IPS-18a (cell line): ENCODE results near the gene BTG1.
"Not testable (repeated sequence)": the region's sequence is repeated elsewhere in the genome, so short reads cannot be mapped to it uniquely, and the experiment has no call there.

Source experiments
- H3K27ac ChIP-seq: one replicate; pipeline ENCODE4 v1.5.1; 2013; ENCODE audit warnings: low read length
- H3K27me3 ChIP-seq: one replicate; pipeline ENCODE4 v1.6.1; 2013; ENCODE audit warnings: mild to moderate bottlenecking, low read length; ENCODE audit not compliant: control insufficient read depth, insufficient read depth
- H3K36me3 ChIP-seq: one replicate; pipeline ENCODE4 v1.6.1; 2013; ENCODE audit warnings: low read depth, low read length; ENCODE audit not compliant: control insufficient read depth
- H3K4me1 ChIP-seq: one replicate; pipeline ENCODE4 v1.6.1; 2013; ENCODE audit warnings: low read depth, low read length; ENCODE audit not compliant: control insufficient read depth
- H3K4me3 ChIP-seq: one replicate; pipeline ENCODE4 v1.5.1; 2013; ENCODE audit warnings: low read length
- H3K9ac ChIP-seq: one replicate; pipeline ENCODE4 v1.6.1; 2013; ENCODE audit warnings: mild to moderate bottlenecking, low read length, moderate library complexity
- H3K9me3 ChIP-seq: one replicate; pipeline ENCODE4 v1.6.1; 2013; ENCODE audit warnings: low read depth, low read length; ENCODE audit not compliant: control insufficient read depth

Gene BTG1

DNA sequence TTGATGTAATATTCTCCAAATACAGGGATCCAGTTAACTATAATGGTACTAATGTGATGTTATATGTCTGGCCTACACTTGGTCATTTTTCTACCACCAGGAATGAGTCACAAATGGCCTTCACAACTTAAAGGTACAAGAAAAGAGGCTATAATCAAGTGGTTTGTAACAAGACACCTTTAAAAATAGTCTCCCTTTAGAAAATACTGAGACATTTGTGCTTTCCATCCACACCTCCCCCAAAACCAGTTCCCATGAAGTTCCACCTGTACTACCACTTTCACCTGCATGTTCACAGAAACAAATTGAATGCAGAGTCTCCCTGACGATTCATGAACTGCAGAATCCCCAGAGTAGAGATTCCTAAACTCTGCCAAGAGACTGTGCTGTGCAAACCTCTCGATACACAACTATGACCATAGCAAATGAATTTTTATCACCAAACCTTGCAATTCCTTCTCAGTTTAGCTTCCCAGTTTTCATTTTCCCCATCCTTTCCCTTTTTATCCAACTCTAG lies 6.0 kb downstream of the BTG1 start:
- Histone ChIP-seq H3K9me3 (no peaks in the 10 kb centered on the region), H3K27ac (peak overlapping the region; percentile 19), H3K36me3 (peaks cover 28% of the 10 kb centered on the region), H3K4me3 (peak overlapping the region; percentile 73), H3K27me3 (no peaks in the 10 kb centered on the region), H3K4me1 (peaks cover 65% of the 10 kb centered on the region), H3K9ac (peak overlapping the region; percentile 15)

- peaks cover 25% of the 10 kb centered on the region for H3K36me3 ChIP-seq
- H3K9ac ChIP-seq, result no peak overlapping the region
- no peaks in the 10 kb centered on the region for H3K27me3 ChIP-seq
- H3K9me3 ChIP-seq, result no peaks in the 10 kb centered on the region
- peak overlapping the region; percentile 73 for H3K4me3 ChIP-seq
- no peak overlapping the region for H3K27ac ChIP-seq
- H3K4me1 ChIP-seq, result peaks cover 71% of the 10 kb centered on the region
Measured at GRCh38 chr12:92138626-92139025, 7.0 kb downstream of the BTG1 start.

DNA sequence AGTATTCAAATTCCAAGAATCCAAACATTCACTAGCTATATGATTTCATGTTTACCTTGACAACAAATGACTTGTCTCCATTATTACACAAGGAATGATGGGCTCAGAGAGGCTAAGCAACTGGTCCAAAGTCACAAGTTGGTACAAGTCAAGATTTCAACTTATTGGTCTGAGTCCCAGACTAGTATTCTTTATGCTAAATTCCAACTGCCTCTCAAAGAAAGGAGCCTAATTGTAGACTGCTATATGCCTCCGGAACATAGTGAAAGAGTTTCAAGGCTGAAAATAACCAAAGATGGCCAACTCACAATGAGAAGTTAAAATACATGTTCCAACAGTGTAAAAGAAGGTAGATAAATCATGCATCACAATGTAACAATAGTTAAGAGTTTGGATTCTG lies 7.5 kb downstream of the BTG1 start:
- Histone ChIP-seq H3K27me3 (no peaks in the 10 kb centered on the region), H3K4me1 (peaks cover 67% of the 10 kb centered on the region), H3K36me3 (peaks cover 21% of the 10 kb centered on the region), H3K9ac (no peak overlapping the region), H3K27ac (no peak overlapping the region), H3K4me3 (peak overlapping the region; percentile 28), H3K9me3 (no peaks in the 10 kb centered on the region)

DNA sequence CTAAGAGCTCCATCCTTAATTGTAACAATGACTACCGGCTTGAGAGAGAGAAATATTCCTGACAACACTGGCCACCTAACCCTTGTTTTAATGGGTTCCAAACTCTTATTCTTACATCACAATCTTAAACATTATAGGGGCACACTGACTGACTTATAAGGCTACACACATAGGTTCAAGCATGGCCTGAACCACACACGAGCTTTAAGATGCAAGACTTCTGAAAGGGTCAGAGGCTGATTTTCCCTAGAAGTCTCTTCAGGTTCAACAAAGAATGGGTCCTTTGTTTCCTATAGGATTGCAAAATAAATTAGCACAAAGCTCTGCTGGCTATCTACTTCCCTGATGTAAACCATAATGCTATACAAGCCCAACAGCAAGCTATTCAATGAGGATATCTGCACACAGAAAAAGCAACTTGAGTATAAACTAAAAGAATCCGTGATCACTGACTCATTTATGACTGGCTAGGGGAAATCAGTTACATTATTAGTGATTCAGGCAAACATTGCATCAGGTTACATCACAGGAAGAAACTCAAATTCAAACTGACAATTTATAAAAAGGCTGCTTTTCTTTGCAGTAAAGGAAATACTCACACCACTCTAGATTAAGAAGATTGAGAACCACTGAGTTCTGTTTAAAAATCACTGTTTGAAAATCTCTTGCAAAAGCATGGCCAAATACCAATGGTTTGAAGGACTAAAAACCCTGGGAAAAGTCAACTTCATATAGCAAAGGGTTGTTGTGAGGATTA lies 8.5 kb downstream of the BTG1 start:
- no peaks in the 10 kb centered on the region for H3K9me3 ChIP-seq
- H3K9ac ChIP-seq, result peak overlapping the region; percentile 29
- peak overlapping the region; percentile 28 for H3K4me3 ChIP-seq
- no peaks in the 10 kb centered on the region for H3K27me3 ChIP-seq
- H3K36me3 ChIP-seq, result peaks cover 11% of the 10 kb centered on the region
- peak overlapping the region; percentile 40 for H3K27ac ChIP-seq
- H3K4me1 ChIP-seq, result peaks cover 58% of the 10 kb centered on the region

GRCh38 chr12:92136026-92136730 lies 9.5 kb downstream of the BTG1 start:
- H3K36me3 ChIP-seq, result peaks cover 10% of the 10 kb centered on the region
- H3K27ac ChIP-seq, result peak overlapping the region; percentile 4

DNA sequence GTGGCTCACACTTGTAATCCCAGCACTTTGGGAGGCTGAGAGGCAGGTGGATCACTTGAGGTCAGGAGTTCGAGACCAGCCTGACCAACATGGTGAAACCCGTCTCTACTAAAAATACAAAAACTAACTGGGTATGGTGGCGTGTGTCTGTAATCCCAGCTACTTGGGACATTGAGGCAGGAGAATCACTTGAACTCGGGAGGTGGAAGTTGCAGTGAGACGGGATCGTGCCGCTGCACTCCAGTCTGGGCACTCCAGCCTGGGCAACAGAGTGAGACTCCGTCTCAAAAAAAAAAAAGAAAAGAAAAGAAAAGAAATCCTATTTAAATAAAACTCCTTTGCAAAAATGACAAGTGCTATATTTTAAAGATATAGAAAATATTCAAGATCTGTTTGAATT lies 10.1 kb downstream of the BTG1 start:
- H3K9ac ChIP-seq, H3K27ac ChIP-seq, H3K9me3 ChIP-seq, H3K27me3 ChIP-seq, H3K4me3 ChIP-seq, H3K36me3 ChIP-seq: not testable (repeated sequence)
- H3K4me1 ChIP-seq, result peaks cover 60% of the 10 kb centered on the region

More at GRCh38 chr12:92136026-92136730, 9.5 kb downstream of the BTG1 start:
- no peak overlapping the region for H3K4me3 ChIP-seq
- H3K9me3 ChIP-seq, result no peaks in the 10 kb centered on the region
- H3K27me3 ChIP-seq, result no peaks in the 10 kb centered on the region
- H3K9ac ChIP-seq, result no peak overlapping the region
- H3K4me1 ChIP-seq, result peaks cover 58% of the 10 kb centered on the region

DNA sequence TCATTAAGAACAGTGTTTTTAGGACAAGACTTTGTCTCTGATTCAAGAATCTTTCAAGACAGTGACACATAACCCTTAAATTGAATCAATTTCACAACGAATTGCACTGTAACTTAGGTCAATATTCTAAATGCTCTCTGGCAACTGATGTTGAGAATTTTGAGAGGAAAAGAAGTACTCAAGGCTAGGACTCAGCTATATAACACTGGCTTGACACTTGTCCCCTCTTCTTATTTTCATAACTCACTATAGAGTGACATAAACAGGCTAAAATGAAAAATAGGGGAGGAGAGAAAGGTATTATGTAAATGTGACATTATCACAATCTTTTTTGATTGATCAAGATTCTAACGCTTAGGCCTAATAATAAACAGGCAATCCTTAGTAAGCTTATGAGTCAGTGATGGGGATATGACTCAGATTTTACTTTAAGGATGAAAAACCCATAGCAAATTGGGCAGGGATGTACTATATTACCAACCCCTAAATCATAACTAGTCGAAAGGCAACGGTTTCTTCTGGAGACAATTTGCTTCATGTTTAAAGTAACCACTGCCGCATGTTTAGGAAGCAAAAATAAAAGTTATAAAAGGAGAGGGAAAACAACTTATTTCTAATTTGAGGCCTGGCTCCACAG lies 10.9 kb downstream of the BTG1 start:
- no peak overlapping the region for H3K4me3 ChIP-seq
- H3K27ac ChIP-seq, result no peak overlapping the region
- no peaks in the 10 kb centered on the region for H3K27me3 ChIP-seq
- H3K36me3 ChIP-seq, result no peaks in the 10 kb centered on the region
- no peak overlapping the region for H3K9ac ChIP-seq
- H3K9me3 ChIP-seq, result no peaks in the 10 kb centered on the region
- H3K4me1 ChIP-seq, result peaks cover 55% of the 10 kb centered on the region

DNA sequence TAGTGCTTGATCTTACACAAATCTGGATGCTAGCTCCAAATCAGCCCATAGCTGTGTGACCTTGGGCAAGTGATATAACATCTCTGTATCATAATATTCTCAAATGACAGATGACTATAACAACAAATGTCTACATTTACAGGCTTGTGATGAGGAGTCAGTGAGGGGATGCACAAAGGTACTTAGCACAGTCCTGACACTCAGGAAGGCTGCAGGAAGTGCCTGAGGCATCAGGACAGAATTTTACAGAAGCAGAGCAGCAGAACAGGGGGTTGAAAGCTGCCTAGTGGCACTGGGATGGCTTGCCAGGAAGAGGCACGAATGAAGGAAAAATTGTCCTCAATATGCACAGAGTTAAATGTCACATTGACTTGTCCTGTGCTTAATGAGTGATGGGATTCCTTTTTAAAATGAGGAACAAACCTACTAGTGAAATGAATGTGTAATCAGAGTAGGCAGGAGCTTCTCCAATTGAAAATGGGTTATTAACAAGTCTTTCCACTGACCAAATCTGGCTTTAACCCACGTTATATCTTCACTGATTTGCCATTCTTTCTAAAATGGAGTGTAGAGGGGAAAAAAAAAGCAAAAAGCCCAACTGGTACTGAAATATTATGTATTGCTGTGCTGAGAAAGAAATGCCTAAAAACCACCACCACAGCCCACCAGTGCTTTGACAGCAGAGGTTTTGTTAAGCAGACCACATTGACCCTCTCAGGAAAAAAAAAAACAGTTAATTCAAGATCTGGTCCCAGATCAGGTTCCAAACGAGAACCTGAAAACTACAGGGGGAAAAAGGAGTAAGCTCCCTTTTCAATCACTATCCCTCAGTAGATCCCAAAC lies 11.6 kb downstream of the BTG1 start:
- no peak overlapping the region for H3K27ac ChIP-seq
- peaks cover 48% of the 10 kb centered on the region for H3K4me1 ChIP-seq
- no peaks in the 10 kb centered on the region for H3K9me3 ChIP-seq
- no peak overlapping the region for H3K9ac ChIP-seq
- no peaks in the 10 kb centered on the region for H3K27me3 ChIP-seq
- no peak overlapping the region for H3K4me3 ChIP-seq
- H3K36me3 ChIP-seq, result no peaks in the 10 kb centered on the region

- Histone ChIP-seq H3K9me3 (no peaks in the 10 kb centered on the region), H3K36me3 (no peaks in the 10 kb centered on the region), H3K9ac (no peak overlapping the region), H3K4me3 (no peak overlapping the region), H3K27me3 (no peaks in the 10 kb centered on the region), H3K27ac (no peak overlapping the region), H3K4me1 (peaks cover 43% of the 10 kb centered on the region)
Measured at GRCh38 chr12:92133171-92133570, 12.5 kb downstream of the BTG1 start.

- Histone ChIP-seq H3K4me3 (no peak overlapping the region), H3K9ac (no peak overlapping the region), H3K4me1 (peaks cover 34% of the 10 kb centered on the region), H3K27ac (no peak overlapping the region), H3K9me3 (no peaks in the 10 kb centered on the region), H3K27me3 (no peaks in the 10 kb centered on the region), H3K36me3 (no peaks in the 10 kb centered on the region)
Measured at GRCh38 chr12:92132288-92132687, 13.4 kb downstream of the BTG1 start.

DNA sequence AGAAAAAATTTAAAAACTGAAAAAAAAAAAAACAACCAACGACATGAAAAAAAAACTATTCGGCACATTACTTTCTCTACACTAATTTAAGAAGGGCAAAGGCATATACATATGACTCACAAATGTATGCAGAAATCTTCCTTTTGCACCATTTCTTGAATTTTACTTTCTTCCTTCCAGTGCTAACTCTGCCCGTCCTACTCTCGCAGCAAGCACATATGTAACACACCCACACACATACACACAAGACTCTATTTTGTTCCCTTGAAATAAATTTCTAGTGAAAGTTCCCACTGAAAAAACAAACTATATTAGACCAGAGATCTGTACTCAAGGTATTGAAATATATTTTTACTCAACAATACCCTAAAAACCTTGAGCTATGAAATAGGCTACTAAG lies 14.6 kb downstream of the BTG1 start:
- H3K27ac ChIP-seq, result no peak overlapping the region
- peaks cover 21% of the 10 kb centered on the region for H3K4me1 ChIP-seq
- H3K27me3 ChIP-seq, result no peaks in the 10 kb centered on the region
- no peak overlapping the region for H3K9ac ChIP-seq
- H3K36me3 ChIP-seq, result no peaks in the 10 kb centered on the region
- H3K4me3 ChIP-seq, result no peak overlapping the region
- no peaks in the 10 kb centered on the region for H3K9me3 ChIP-seq
